HepG2 (cell line): ENCODE results near the gene MXD1. TPM values are rescaled to one million over a fixed set of nuclear protein-coding genes. Genes with fewer than 3 reads are reported as not detected.

ENCODE experiments used
- ARID5B ChIP-seq: IDR thresholded peaks from 2 replicates; pipeline ENCODE4 v1.4.0; 2020; ENCODE audit warnings: mild to moderate bottlenecking, missing genetic modification reagents
- CC2D1A ChIP-seq: sonication (generic); formaldehyde crosslinking; IDR thresholded peaks from 2 replicates; pipeline ENCODE4 v1.8.1; 2023; ENCODE audit warnings: mild to moderate bottlenecking, missing genetic modification reagents
- CTCF ChIP-seq: sonication (generic); formaldehyde crosslinking; IDR thresholded peaks from 2 replicates; pipeline ENCODE4 v1.5.0; 2020; ENCODE audit warnings: mild to moderate bottlenecking, missing genetic modification reagents, moderate library complexity
- GABPA ChIP-seq, 2 experiments: IDR thresholded peaks; 2 replicates each; pipeline ENCODE4 v1.6.1; 2011 to 2016; ENCODE audit warnings: low read depth in 2 of 2, low read length in 1 of 2, missing biosample characterization in 1 of 2, missing genetic modification characterization in 1 of 2
- HIVEP1 ChIP-seq: sonication (generic); formaldehyde crosslinking; IDR thresholded peaks from 2 replicates; pipeline ENCODE4 v1.4.0; 2020; ENCODE audit warnings: mild to moderate bottlenecking, missing genetic modification reagents
- IKZF4 ChIP-seq: sonication (generic); formaldehyde crosslinking; IDR thresholded peaks from 2 replicates; pipeline ENCODE4 v1.5.1; 2020; ENCODE audit warnings: borderline replicate concordance, mild to moderate bottlenecking, low read depth, missing genetic modification reagents; ENCODE audit errors: not compliant biosample characterization
- LBX2 ChIP-seq: sonication (generic); formaldehyde crosslinking; IDR thresholded peaks from 2 replicates; pipeline ENCODE4 v1.5.0; 2020; ENCODE audit warnings: missing genetic modification reagents, mild to moderate bottlenecking, borderline replicate concordance
- MAFK ChIP-seq, 2 experiments: IDR thresholded peaks in 1 of 2; conservative IDR thresholded peaks in 1 of 2; 2 replicates each; pipeline ENCODE4 v1.6.1; 2011; ENCODE audit warnings: improper control_type of control experiment in 2 of 2, low read length in 2 of 2
- NFE2L1 ChIP-seq: sonication (generic); formaldehyde crosslinking; IDR thresholded peaks from 2 replicates; pipeline ENCODE4 v1.4.0; 2020; ENCODE audit warnings: missing genetic modification reagents, mild to moderate bottlenecking, borderline replicate concordance
- PBX2 ChIP-seq: IDR thresholded peaks from 2 replicates; pipeline ENCODE4 v1.6.1; 2016; ENCODE audit warnings: control low read depth
- PHF20 ChIP-seq: sonication (generic); formaldehyde crosslinking; IDR thresholded peaks from 2 replicates; pipeline ENCODE4 v1.5.0; 2020; ENCODE audit warnings: mild to moderate bottlenecking, missing genetic modification reagents
- RBFOX2 ChIP-seq: fragments of 200-400 bp; formaldehyde crosslinking; IDR thresholded peaks from 2 replicates; pipeline ENCODE4 v1.6.1; 2017; ENCODE audit warnings: low read depth, mild to moderate bottlenecking, low read length
- SIN3A ChIP-seq: IDR thresholded peaks from 2 replicates; pipeline ENCODE4 v1.6.1; 2011; ENCODE audit warnings: low read depth, mild to moderate bottlenecking, control low read depth, low read length, borderline replicate concordance
- STAT5B ChIP-seq: sonication (generic); formaldehyde crosslinking; IDR thresholded peaks from 2 replicates; pipeline ENCODE4 v1.4.0; 2020; ENCODE audit warnings: missing genetic modification reagents
- TOE1 ChIP-seq: sonication (generic); formaldehyde crosslinking; IDR thresholded peaks from 2 replicates; pipeline ENCODE4 v1.4.0; 2020; ENCODE audit warnings: mild to moderate bottlenecking, missing genetic modification reagents
- ZBTB7A ChIP-seq: sonication (generic); formaldehyde crosslinking; IDR thresholded peaks from 2 replicates; pipeline ENCODE4 v1.8.0; 2022; ENCODE audit warnings: mild to moderate bottlenecking, missing genetic modification reagents
- ZNF280D ChIP-seq: sonication (generic); formaldehyde crosslinking; IDR thresholded peaks from 2 replicates; pipeline ENCODE4 v1.5.1; 2020; ENCODE audit warnings: mild to moderate bottlenecking, missing genetic modification reagents
- ZNF441 ChIP-seq: sonication (generic); formaldehyde crosslinking; IDR thresholded peaks from 2 replicates; pipeline ENCODE4 v1.7.0; 2021; ENCODE audit warnings: missing genetic modification reagents, borderline replicate concordance
- ZNF510 ChIP-seq: sonication (generic); formaldehyde crosslinking; IDR thresholded peaks from 2 replicates; pipeline ENCODE4 v1.4.0; 2020; ENCODE audit warnings: low read depth, mild to moderate bottlenecking, missing genetic modification reagents
- polyA plus RNA-seq, 8 experiments: library from polyadenylated mRNA; depleted of rRNA in 3 of 8; stranded (reverse) in 7 of 8; unstranded in 1 of 8; fragments of >200 nt; fragmentation: Illumina TruSeq in 4 of 8; extraction: Trizol in 4 of 8; gene quantifications; 2 replicates each; pipeline versions ENCODE4 v1.2.1 to v1.2.3, GENCODE V29; 2011 to 2016; ENCODE audit warnings: low read depth in 4 of 8, missing spikeins in 1 of 8, mixed read lengths in 1 of 8; ENCODE audit not compliant: insufficient read depth in 1 of 8
- total RNA-seq, 5 experiments: library from RNA; depleted of rRNA; stranded (reverse); fragments of >200 nt; fragmentation: Illumina TruSeq; extraction: Trizol; gene quantifications; 2 replicates each; pipeline ENCODE4 v1.2.3, GENCODE V29; 2016; ENCODE audit warnings: low read depth in 1 of 5

MXD1 gene
- total and polyA plus RNA-seq, 2 of the 13 experiments (the other 11 are each of a cell fraction or from before 2014, with no cell fraction given): 6.4 to 14.9 TPM

- TF ChIP-seq ZNF280D (CRISPR knock-in tag) (peak; percentile 57; the same call in 1 of the 2 replicates), MAFK (conservative IDR thresholded peaks at IDR 0.05 in 1 of 2, IDR thresholded peaks at IDR 0.05 in 1 of 2; ENCODE audit: low read length in 2 of 2) (no peak), TOE1 (no peak), NFE2L1 (CRISPR knock-in tag) (no peak), CTCF (0 out of 2 replicates have a peak, but pooled peaks have one; percentile 3), GABPA (IDR thresholded peaks at IDR 0.05; ENCODE audit: low read depth, low read length) (no peak), GABPA (CRISPR knock-in tag; IDR thresholded peaks at IDR 0.05; ENCODE audit: low read depth) (no peak), IKZF4 (CRISPR knock-in tag) (no peak), RBFOX2 (no peak), ZBTB7A (CRISPR knock-in tag) (no peak), ZNF441 (no peak), ARID5B (CRISPR knock-in tag) (peak; percentile 89), LBX2 (CRISPR knock-in tag) (no peak), HIVEP1 (CRISPR knock-in tag) (no peak), ZNF510 (CRISPR knock-in tag) (no peak), CC2D1A (CRISPR knock-in tag) (no peak), PHF20 (CRISPR knock-in tag) (no peak), PBX2 (no peak), SIN3A (no peak), STAT5B (CRISPR knock-in tag) (no peak)
Measured at GRCh38 chr2:69926849-69927515, 12.1 kb downstream of the MXD1 start (continued).
